HG02798 (cell line): ENCODE data around the gene VPS16.
"Not testable (repeated sequence)": the region's sequence is repeated elsewhere in the genome, so short reads cannot be mapped to it uniquely, and the experiment has no call there.

ENCODE experiments used
- ATAC-seq: cut with Tn5 transposase; IDR thresholded peaks from one replicate; pipeline ENCODE4 v1.9.1; 2021; ENCODE audit warnings: mild to moderate bottlenecking; ENCODE audit not compliant: unreplicated experiment, poor library complexity

Gene VPS16

DNA sequence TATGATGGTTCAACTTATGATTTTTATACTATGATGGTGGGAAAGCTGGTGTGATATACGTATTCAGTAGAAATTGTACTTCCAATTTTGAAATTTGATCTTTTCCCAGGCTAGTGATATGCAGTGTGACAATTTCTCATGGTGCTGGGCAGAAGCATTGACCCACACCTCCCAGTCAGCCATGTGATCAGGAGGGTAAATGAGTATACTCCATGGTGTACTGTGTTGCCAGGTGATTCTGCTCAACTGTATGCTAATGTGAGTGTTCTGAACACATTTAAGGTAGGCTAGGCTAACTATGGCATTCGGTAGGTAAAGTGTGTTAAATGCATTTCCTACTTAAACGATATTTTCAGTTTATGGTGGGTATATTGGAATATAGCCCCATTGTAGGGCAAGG is 51.8 kb downstream of the VPS16 start:
- ATAC-seq: no peak

GRCh38 chr20:2894221-2894620 is 53.7 kb downstream of the VPS16 start:
- no peak for ATAC-seq

DNA sequence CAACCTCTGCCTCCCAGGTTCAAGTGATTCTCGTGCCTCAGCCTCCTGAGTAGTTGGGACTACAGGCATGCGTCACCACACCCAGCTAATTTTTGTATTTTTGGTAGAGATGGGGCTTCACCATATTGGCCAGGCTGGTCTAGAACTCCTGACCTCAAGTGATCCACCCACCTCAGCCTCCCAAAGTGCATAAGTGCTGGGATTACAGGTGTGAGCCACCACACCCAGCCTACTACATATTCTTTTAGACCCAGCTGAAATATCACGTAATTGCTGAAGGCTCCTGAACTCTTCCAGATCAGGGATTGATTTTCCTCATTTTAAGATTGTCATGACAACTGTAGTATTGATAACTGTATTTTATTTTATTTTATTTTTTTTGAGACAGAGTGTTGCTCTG is 54.6 kb downstream of the VPS16 start:
- not testable (repeated sequence) for ATAC-seq

DNA sequence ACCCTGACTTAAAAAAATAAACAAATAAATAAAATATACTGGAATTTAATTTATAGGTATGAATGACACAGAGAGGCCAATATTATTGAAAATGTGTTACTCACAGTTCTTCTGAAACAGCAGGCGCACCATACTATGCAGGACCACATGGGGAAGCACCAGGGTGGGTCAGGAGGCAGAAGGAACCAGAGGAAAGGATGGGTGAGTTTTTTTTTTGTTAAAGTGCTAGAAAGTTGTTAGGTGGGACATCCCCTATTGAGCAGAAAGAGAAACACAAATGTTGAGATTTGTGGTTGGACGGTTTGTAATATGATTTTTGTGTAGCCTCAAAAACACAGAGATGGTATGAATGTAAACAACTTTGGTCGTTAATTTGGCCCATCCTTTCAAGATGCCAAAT is 58.7 kb downstream of the VPS16 start:
- no peak for ATAC-seq

DNA sequence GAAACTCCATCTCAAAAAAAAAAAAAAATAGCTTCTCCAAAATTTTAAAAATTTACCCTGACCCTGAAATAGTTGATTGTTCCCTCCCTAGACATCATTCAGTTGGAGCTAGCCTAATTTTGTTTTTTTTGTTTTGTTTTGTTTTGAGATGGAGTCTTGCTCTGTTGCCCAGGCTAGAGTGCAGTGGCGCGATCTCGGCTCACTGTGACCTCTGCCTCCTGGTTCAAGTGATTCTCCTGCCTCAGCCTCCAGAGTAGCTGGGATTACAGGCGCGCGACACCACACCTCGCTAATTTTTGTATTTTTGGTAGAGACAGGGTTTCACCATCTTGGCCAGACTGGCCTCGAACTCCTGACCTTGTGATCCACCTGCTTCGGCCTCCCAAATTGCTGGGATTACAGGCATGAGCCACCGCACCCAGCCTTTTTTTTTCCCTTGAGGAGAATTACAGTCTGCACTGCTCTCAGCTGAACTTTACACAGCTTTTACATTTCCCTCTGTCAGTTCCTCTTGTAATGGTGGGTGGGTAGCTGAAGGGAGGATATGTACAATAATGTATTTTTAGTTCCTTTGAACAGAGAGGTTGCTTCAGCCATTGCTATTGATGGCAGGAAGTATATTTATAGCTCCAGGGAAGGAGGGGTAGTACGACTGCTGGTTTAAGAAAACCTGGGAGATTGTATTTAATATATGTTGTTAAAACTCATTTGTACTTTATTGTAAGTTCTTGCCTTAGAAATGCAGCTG is 60.5 kb downstream of the VPS16 start:
- no peak for ATAC-seq

DNA sequence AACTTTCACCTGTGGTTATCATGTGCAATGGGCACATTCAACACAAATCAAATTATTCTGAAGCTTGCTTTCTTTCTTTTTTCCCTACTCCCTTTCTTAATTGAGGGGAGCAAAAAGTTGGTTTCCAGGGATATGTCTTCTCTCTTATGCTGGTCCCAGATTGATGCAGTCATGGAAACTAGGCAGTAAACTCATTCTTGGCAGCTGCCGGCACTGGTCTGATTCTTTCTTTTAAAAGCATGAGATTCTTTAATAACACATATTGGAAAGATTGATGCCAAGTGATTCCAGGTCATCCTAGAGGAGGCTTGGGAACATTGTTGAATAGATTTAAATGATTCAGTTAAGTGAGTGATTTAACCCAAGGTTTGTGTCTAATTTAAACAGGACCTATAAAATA is 61.7 kb downstream of the VPS16 start:
- ATAC-seq: no peak

DNA sequence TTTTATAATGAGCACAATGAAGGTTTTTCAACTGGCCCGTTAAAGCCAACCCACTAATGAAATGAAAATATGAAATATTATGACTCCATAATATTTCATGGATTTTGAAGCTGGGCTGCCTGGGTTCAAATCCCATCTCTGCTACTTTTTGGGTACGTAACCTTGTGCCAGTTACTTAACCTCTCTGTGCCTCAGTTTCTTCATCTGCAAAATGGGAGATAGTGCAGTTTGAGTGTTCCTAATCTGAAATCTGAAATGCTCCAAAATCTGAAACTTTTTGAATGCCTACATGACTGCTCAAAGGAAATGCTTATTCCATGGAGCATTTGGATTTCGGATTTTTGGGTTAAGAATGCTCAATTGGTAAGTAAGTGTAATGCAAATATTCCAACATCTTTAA is 62.3 kb downstream of the VPS16 start:
- ATAC-seq: no peak

- ATAC-seq: no peak
Measured at GRCh38 chr20:2903686-2904085, 63.1 kb downstream of the VPS16 start.

- ATAC-seq: no peak
Measured at GRCh38 chr20:2907519-2907918, 67.0 kb downstream of the VPS16 start.

DNA sequence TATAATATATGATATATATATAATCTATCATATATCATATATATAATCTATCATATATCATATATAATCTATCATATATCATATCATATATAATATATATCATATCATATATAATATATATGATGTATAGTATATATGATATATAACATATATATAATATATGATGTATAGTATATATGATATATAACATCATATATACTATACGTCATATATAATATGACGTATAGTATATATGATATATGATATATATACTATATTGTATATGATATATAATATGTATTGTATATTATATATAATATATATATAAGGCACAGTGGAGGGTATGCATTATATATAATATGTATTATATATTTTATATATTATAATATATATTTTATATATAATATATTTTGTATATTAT is 69.4 kb downstream of the VPS16 start:
- no peak for ATAC-seq

- no peak for ATAC-seq
Measured at GRCh38 chr20:2911200-2911599, 70.7 kb downstream of the VPS16 start.

DNA sequence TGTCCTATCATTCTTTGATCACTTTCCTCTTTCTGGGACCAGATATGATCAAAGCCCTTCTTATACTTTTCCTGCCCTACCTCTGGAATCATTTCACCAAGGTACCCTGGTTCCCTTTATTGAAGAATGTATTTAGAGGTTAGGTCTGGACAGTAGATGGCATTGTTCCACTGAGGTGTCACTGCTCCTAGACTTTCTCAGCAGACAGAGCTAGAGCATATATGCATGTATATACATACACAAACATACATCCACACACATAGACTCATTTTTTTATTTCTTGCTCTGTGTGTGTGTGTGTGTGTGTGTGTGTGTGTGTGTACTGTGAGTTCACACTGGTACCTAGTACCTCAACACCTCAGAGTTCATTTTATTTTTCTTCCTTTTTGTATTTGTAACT is 73.6 kb downstream of the VPS16 start:
- no peak for ATAC-seq
